ENCODE measurements around the gene ACTN1.

Gene ACTN1

GRCh38 chr14:68967459-68967940 lies 11.6 kb downstream of the ACTN1 start:
- peak overlapping the region; percentile 97 for H3K27ac ChIP-seq
- H3K9me3 ChIP-seq = no peaks in the 10 kb centered on the region
- no peaks in the 10 kb centered on the region for H3K27me3 ChIP-seq
- peaks cover 83 to 99% of the 10 kb centered on the region in 2 experiments for H3K4me1 ChIP-seq (ENCODE audit: control insufficient read depth in 1 of 2, insufficient read depth in 1 of 2, low read depth in 1 of 2, low read length in 1 of 2)
- TF ChIP-seq CTCF (IDR thresholded peaks at IDR 0.05) = no peak
- H3K4me3 ChIP-seq (ENCODE audit: low read depth in 1 of 2, low read length in 1 of 2) = no peak overlapping the region
- H3K36me3 ChIP-seq = peaks cover 53% of the 10 kb centered on the region

- Histone ChIP-seq H3K36me3 (peaks cover 47% of the 10 kb centered on the region), H3K4me1 (ENCODE audit: control insufficient read depth in 1 of 2, insufficient read depth in 1 of 2, low read depth in 1 of 2, low read length in 1 of 2) (peaks cover 80 to 99% of the 10 kb centered on the region in 2 experiments), H3K27ac (peak overlapping the region; percentile 97), H3K4me3 (ENCODE audit: low read depth in 1 of 2, low read length in 1 of 2) (no peak overlapping the region), H3K27me3 (no peaks in the 10 kb centered on the region), H3K9me3 (no peaks in the 10 kb centered on the region)
- no peak for TF ChIP-seq CTCF (IDR thresholded peaks at IDR 0.05)
Measured at GRCh38 chr14:68966872-68967301, 12.2 kb downstream of the ACTN1 start.

GRCh38 chr14:68965261-68965761 lies 13.8 kb downstream of the ACTN1 start:
- H3K27ac ChIP-seq = peak overlapping the region; percentile 97
- H3K4me1 ChIP-seq (ENCODE audit: control insufficient read depth in 1 of 2, insufficient read depth in 1 of 2, low read depth in 1 of 2, low read length in 1 of 2) = peaks cover 73 to 97% of the 10 kb centered on the region in 2 experiments
- H3K4me3 ChIP-seq (ENCODE audit: low read depth in 1 of 2, low read length in 1 of 2) = no peak overlapping the region
- TF ChIP-seq CTCF (IDR thresholded peaks at IDR 0.05) = no peak
- H3K9me3 ChIP-seq = no peaks in the 10 kb centered on the region
- H3K36me3 ChIP-seq = peaks cover 41% of the 10 kb centered on the region
- no peaks in the 10 kb centered on the region for H3K27me3 ChIP-seq

GRCh38 chr14:68964300-68965093 lies 14.6 kb downstream of the ACTN1 start:
- H3K4me1 ChIP-seq (ENCODE audit: control insufficient read depth in 1 of 2, insufficient read depth in 1 of 2, low read depth in 1 of 2, low read length in 1 of 2) = peaks cover 71 to 97% of the 10 kb centered on the region in 2 experiments
- no peaks in the 10 kb centered on the region for H3K27me3 ChIP-seq
- TF ChIP-seq CTCF (IDR thresholded peaks at IDR 0.05) = no peak
- no peak overlapping the region for H3K4me3 ChIP-seq (ENCODE audit: low read depth in 1 of 2, low read length in 1 of 2)
- peaks cover 43% of the 10 kb centered on the region for H3K36me3 ChIP-seq
- H3K9me3 ChIP-seq = no peaks in the 10 kb centered on the region
- H3K27ac ChIP-seq = peak overlapping the region; percentile 97

GRCh38 chr14:68962681-68963080 lies 16.4 kb downstream of the ACTN1 start:
- Histone ChIP-seq H3K27ac (peak overlapping the region; percentile 97), H3K27me3 (no peaks in the 10 kb centered on the region), H3K9me3 (no peaks in the 10 kb centered on the region), H3K4me3 (ENCODE audit: low read depth in 1 of 2, low read length in 1 of 2) (no peak overlapping the region), H3K4me1 (ENCODE audit: control insufficient read depth in 1 of 2, insufficient read depth in 1 of 2, low read depth in 1 of 2, low read length in 1 of 2) (peaks cover 71 to 97% of the 10 kb centered on the region in 2 experiments), H3K36me3 (peaks cover 33% of the 10 kb centered on the region)
- TF ChIP-seq CTCF (IDR thresholded peaks at IDR 0.05) = no peak
